Smooth muscle cell of the umbilical artery (primary cell): ENCODE results near the gene CA11. TPM values are rescaled to one million over a fixed set of nuclear protein-coding genes. Genes with fewer than 3 reads are reported as not detected.

Experiments
- total RNA-seq: library from RNA; depleted of rRNA; stranded (reverse); fragments of >200 nt; gene quantifications from 2 replicates; pipeline ENCODE4 v1.2.3, GENCODE V29; 2014

CA11 gene
- total RNA-seq: 0.18 and 0.30 TPM in 2 replicates

DNA sequence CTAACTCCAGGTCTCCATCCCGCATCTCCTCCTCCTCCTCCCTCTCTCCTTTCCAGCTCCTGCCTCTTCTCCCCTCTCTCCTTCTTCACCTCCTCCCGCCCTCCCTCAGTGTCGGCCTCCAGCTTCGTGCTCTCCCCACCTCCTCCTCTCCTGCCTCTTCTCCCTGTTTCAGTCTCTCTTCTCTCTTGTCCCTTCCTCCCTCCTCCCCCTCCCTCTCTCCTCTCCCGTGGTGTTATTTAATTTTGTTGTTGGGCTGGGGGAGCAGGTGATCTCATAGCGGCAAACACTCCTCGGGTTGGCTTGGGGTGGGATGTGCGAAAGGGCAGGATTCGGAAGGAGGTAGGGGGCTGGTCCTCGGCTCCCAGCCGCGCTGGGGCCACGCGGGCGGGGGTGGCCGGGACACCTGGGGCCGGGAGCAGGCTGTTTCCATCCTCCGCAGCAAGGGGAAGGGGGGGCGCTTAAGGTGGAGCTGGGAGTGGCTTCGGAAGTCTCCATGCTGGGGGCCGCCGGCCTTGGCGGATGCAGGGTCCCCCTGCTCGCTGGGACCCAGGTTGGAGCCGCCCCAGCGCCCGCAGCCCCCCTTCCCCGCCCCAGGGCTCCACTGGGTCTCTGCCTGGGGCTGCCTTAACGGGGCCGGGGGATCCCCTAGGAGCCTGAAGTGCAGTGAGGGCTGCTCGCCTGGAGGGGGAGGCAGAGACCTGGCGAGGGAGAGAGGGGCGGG, at the start of gene CA11:
Gene CA11 (minus strand): TSS at position 187 of the 721 bp plus-strand sequence. CDS start 555 bp downstream, outside the sequence.

GRCh38 chr19:48672994-48673393, 27.0 kb upstream of the CA11 start, which contains the start of gene NTN5:
Gene NTN5, minus strand, starts transcription at chr19:48673017. Its CDS starts 2,031 bp downstream, at chr19:48670986.

DNA sequence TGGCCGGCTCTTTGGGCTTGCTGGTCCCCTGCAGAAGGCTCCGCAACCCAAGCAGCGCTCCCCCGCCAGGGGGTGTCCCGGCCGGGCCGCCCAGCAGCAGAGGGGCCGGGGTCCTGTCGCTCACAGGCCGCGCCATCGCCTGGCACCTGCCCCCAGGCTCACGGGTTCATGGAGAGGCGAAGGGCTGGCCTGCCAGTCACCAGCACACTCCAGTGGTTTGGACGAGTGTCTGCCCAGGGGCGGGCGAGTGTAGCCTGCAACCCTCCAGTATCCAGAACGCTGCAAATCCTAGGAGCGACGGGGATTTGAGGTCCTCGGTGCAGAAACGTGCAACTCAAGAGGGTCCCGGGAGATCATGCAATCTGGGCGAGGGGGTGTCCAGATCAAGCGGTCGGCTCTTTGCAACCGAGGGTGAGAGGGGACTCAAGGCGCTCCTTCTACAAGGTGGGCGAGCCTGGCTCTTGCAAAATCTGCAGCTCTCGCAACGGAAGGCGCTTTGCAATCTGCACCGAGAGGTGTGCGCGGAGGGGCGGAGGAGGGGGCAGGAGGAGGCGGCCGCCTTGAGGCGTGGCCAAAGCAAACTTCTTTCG, 9.0 kb downstream of the CA11 start, which contains the start of gene DBP:
Gene DBP (minus strand): TSS at position 521 of the 590 bp plus-strand sequence. CDS start 385 bp downstream, at position 136.

DNA sequence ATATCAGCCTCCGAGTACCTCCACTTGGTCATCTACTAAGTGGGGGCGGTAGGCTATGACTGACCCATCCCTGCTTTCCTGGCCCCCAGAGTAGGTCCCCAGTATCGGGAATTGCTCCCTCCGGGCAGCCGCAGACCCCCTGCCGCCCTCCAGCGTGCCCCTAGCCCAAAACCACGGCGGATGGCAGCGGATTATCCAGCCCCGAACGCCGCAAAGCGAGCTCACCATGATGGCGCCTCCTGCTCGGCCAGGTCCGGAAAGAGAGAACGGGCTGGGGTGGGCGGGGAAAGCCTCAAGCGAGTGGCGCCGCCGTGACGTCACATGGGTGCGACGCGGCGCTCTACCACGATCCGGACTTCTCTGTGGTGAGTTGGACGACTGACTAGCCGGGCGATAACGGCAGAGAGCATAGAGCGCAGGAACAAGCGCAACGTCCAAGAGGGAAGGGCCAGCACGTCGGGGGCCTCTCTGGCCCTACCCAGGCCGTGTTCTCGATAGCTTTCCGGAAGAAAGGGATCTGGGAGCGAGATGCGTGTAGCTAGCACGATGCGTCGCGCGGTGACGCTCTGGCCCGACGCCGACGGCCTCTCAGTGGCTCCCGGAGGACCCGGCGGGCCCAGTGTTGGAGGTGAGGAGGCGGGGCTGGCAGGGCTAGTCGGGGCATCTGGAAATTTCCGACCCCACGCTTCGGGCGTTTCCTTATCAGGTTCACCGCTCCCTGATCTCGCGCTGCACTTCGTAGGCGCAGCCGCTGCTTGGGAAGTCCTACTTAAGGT, 26.9 kb downstream of the CA11 start, which contains the start of the genes RPL18 and SPHK2:
Gene RPL18 (minus strand): TSS at position 263 of the 776 bp plus-strand sequence. CDS start 35 bp downstream, at position 228.
Gene SPHK2 (plus strand): TSS at position 591 of the 776 bp plus-strand sequence. CDS start 1,009 bp downstream, outside the sequence.

GRCh38 chr19:48614436-48615230, 31.4 kb downstream of the CA11 start, which contains the start of gene FAM83E:
Gene FAM83E, minus strand, starts transcription at chr19:48615076. Its CDS starts 1,704 bp downstream, at chr19:48613372.

GRCh38 chr19:48606463-48607358, 39.3 kb downstream of the CA11 start, which contains the start of gene SPACA4:
Gene SPACA4, plus strand, starts transcription at chr19:48606742. Its CDS starts 237 bp downstream, at chr19:48606979.

Other genes with a start within 250 kb of the CA11 start
- gene GRWD1, start 200.2 kb downstream of the CA11 start, total RNA-seq: 26.1 and 50.7 TPM in 2 replicates
- gene KCNJ14, start 190.6 kb downstream of the CA11 start, total RNA-seq: 0.59 and 1.5 TPM in 2 replicates
- gene CYTH2, start 176.8 kb downstream of the CA11 start, total RNA-seq: 33.5 and 37.4 TPM in 2 replicates
- gene LMTK3, start 134.4 kb downstream of the CA11 start, total RNA-seq: 1.7 and 2.1 TPM in 2 replicates
- gene SULT2B1, start 94.0 kb downstream of the CA11 start, total RNA-seq: not detected in 2 replicates
- not detected in 2 replicates for gene SPACA4, start 39.4 kb downstream of the CA11 start, total RNA-seq
- gene FAM83E, start 31.1 kb downstream of the CA11 start, total RNA-seq: 0.30 and 0.88 TPM in 2 replicates
- 1,037 and 1,647 TPM in 2 replicates for gene RPL18, start 27.0 kb downstream of the CA11 start, total RNA-seq
- 8.2 and 8.6 TPM in 2 replicates for gene SPHK2, start 26.7 kb downstream of the CA11 start, total RNA-seq
- gene DBP, start 8.8 kb downstream of the CA11 start, total RNA-seq: 1.2 and 3.3 TPM in 2 replicates
- 0.14 TPM in 1 of 2 replicates, not detected in the other for gene NTN5, start 26.8 kb upstream of the CA11 start, total RNA-seq
- not detected in 2 replicates for gene FUT2, start 49.8 kb upstream of the CA11 start, total RNA-seq
- gene MAMSTR, start 73.5 kb upstream of the CA11 start, total RNA-seq: 0.55 and 0.59 TPM in 2 replicates
- gene RASIP1, start 94.4 kb upstream of the CA11 start, total RNA-seq: 0.74 and 0.89 TPM in 2 replicates
- gene IZUMO1, start 100.7 kb upstream of the CA11 start, total RNA-seq: under 0.01 TPM in 1 of 2 replicates, not detected in the other
- gene FUT1, start 106.5 kb upstream of the CA11 start, total RNA-seq: 0.28 and 0.30 TPM in 2 replicates
- not detected in 2 replicates for gene FGF21, start 109.3 kb upstream of the CA11 start, total RNA-seq
- gene BCAT2, start 164.8 kb upstream of the CA11 start, total RNA-seq: 17.8 and 34.5 TPM in 2 replicates
- 5.5 and 19.0 TPM in 2 replicates for gene HSD17B14, start 190.3 kb upstream of the CA11 start, total RNA-seq
- gene PLEKHA4, start 222.4 kb upstream of the CA11 start, total RNA-seq: 4.2 and 6.6 TPM in 2 replicates
- 47.0 and 52.0 TPM in 2 replicates for gene PPP1R15A, start 226.2 kb upstream of the CA11 start, total RNA-seq